SK-N-SH (cell line): ENCODE results near the gene RNF138. TPM values are rescaled to one million over a fixed set of nuclear protein-coding genes. Genes with fewer than 3 reads are reported as not detected.

Source experiments
- CTCF ChIA-PET: fragments of 300-600, 350-600 bp; formaldehyde crosslinking; extraction: SDS; loops from one replicate; lab custom pipeline; 2021; lab: Yijun Ruan, JAX
- POLR2A ChIA-PET: fragments of 350-600 bp; sonication (Branson Sonifier 250); formaldehyde crosslinking; extraction: SDS; loops from one replicate; lab custom pipeline; 2020; ENCODE audit warnings: antibody characterized with exemption, inconsistent platforms; lab: Yijun Ruan, JAX
- DNase-seq: peaks from one replicate; pipeline ENCODE4 v3.0.0; 2012
- H2AFZ ChIP-seq: fragments of 200-600 bp; sonication (generic); 2 replicates; pipeline ENCODE4 v1.8.1; 2016; ENCODE audit warnings: antibody characterized with exemption, mild to moderate bottlenecking, low read depth
- H3F3A ChIP-seq: fragments of 200-600 bp; sonication (generic); replicated peaks from 2 replicates; pipeline ENCODE3; 2016; ENCODE audit warnings: antibody characterized with exemption, mild to moderate bottlenecking; ENCODE audit not compliant: insufficient read depth
- H3K27ac ChIP-seq, 2 experiments: fragments of 200-500 bp in 1 of 2; fragments of 200-600 bp in 1 of 2; sonication (Bioruptor generic) in 1 of 2; sonication (generic), shearing (Covaris generic) in 1 of 2; 2 replicates each; pipeline versions ENCODE4 v1.5.1 to v1.6.1; 2014 to 2016; ENCODE audit warnings: low read depth in 2 of 2, inconsistent platforms in 1 of 2, low read length in 1 of 2, mild to moderate bottlenecking in 1 of 2, mixed read lengths in 1 of 2
- H3K27me3 ChIP-seq: fragments of 200-600 bp; sonication (generic), shearing (Covaris generic); 2 replicates; pipeline ENCODE4 v1.6.1; 2016; ENCODE audit warnings: mixed run types; ENCODE audit not compliant: insufficient read depth
- H3K36me3 ChIP-seq, 2 experiments: fragments of 200-500 bp in 1 of 2; fragments of 200-600 bp in 1 of 2; sonication (Bioruptor generic) in 1 of 2; sonication (generic) in 1 of 2; replicated peaks in 1 of 2; 2 replicates each; pipeline versions ENCODE3 to v1.5.1; 2014 to 2016; ENCODE audit warnings: low read length in 1 of 2, mild to moderate bottlenecking in 1 of 2; ENCODE audit not compliant: insufficient read depth in 2 of 2, control insufficient read depth in 1 of 2
- H3K4me1 ChIP-seq, 2 experiments: fragments of 200-500 bp in 1 of 2; fragments of 200-600 bp in 1 of 2; sonication (Bioruptor generic) in 1 of 2; sonication (generic), shearing (Covaris generic) in 1 of 2; 2 replicates each; pipeline versions ENCODE4 v1.5.1 to v1.6.1; 2014 to 2016; ENCODE audit warnings: low read depth in 1 of 2, low read length in 1 of 2, mixed run types in 1 of 2; ENCODE audit not compliant: insufficient read depth in 2 of 2, control insufficient read depth in 1 of 2
- H3K4me2 ChIP-seq: fragments of 200-600 bp; sonication (generic), shearing (Covaris generic); 2 replicates; pipeline ENCODE4 v1.6.1; 2017; ENCODE audit warnings: mixed run types
- H3K4me3 ChIP-seq, 2 experiments: fragments of 200-500 bp in 1 of 2; fragments of 200-600 bp in 1 of 2; sonication (Bioruptor generic) in 1 of 2; sonication (generic), shearing (Covaris generic) in 1 of 2; 2 replicates each; pipeline versions ENCODE4 v1.5.1 to v1.8.1; 2014 to 2016; ENCODE audit warnings: low read depth in 2 of 2, inconsistent platforms in 1 of 2, low read length in 1 of 2, mild to moderate bottlenecking in 1 of 2, mixed read lengths in 1 of 2, moderate library complexity in 1 of 2
- H3K79me2 ChIP-seq: fragments of 200-600 bp; sonication (generic); 2 replicates; pipeline ENCODE4 v1.8.1; 2017; ENCODE audit warnings: mild to moderate bottlenecking; ENCODE audit not compliant: insufficient read depth
- H3K9ac ChIP-seq: fragments of 200-600 bp; sonication (generic); 2 replicates; pipeline ENCODE4 v1.6.1; 2017; ENCODE audit warnings: mixed run types
- H3K9me2 ChIP-seq: fragments of 200-600 bp; sonication (generic); 2 replicates; pipeline ENCODE4 v1.6.1; 2017; ENCODE audit warnings: mixed run types
- H3K9me3 ChIP-seq: fragments of 200-600 bp; sonication (generic); 2 replicates; pipeline ENCODE4 v1.6.1; 2017; ENCODE audit warnings: mixed run types, mild to moderate bottlenecking, moderate library complexity
- H4K20me1 ChIP-seq: fragments of 200-600 bp; sonication (generic); 2 replicates; pipeline ENCODE4 v1.6.1; 2017; ENCODE audit warnings: mild to moderate bottlenecking, mixed run types; ENCODE audit not compliant: insufficient read depth
- EP300 ChIP-seq, 2 experiments: IDR thresholded peaks; 2 replicates each; pipeline versions ENCODE4 v1.4.0 to v1.6.1; 2012; ENCODE audit warnings: borderline replicate concordance in 1 of 2, low read depth in 1 of 2, low read length in 1 of 2
- JUND ChIP-seq: IDR thresholded peaks from 2 replicates; pipeline ENCODE4 v1.4.0; 2012
- MEF2A ChIP-seq: IDR thresholded peaks from 2 replicates; pipeline ENCODE4 v1.4.0; 2012; ENCODE audit warnings: low read depth, borderline replicate concordance
- RCOR1 ChIP-seq: fragments of 150-350 bp; IDR thresholded peaks from 2 replicates; pipeline ENCODE4 v1.6.1; 2017; ENCODE audit warnings: antibody characterized with exemption, low read length
- WGBS: methylation state at CpG from one replicate; pipeline ENCODE4 v1.1.6; 2017; ENCODE audit warnings: low lambda C conversion rate; 5-methylcytosine and 5-hydroxymethylcytosine counted together
- polyA plus RNA-seq, 3 experiments: library from polyadenylated mRNA; depleted of rRNA; stranded (reverse); fragments of >200 nt; gene quantifications; 2 replicates each; pipeline ENCODE4 v1.2.3, GENCODE V29; 2012
- small RNA-seq, 7 experiments: library from RNA; depleted of rRNA; stranded (forward); fragments of <200 nt; gene quantifications; one replicate each; pipeline ENCODE3, GENCODE V24; 2012

The RNF138 gene
- polyA plus RNA-seq, 1 of the 3 experiments (the other 2 are of a cell fraction), result 22.3 TPM

GRCh38 chr18:32177530-32177929 is 85.9 kb downstream of the RNF138 start:
- Histone ChIP-seq H3K4me1 (no peaks in the 10 kb centered on the region), H3K27me3 (no peaks in the 10 kb centered on the region), H4K20me1 (no peaks in the 10 kb centered on the region), H3K9me2 (no peaks in the 10 kb centered on the region), H3K36me3 (no peaks in the 10 kb centered on the region), H3K4me2 (no peak overlapping the region), H3K9me3 (no peaks in the 10 kb centered on the region), H3K79me2 (no peaks in the 10 kb centered on the region), H3F3A (no peaks in the 10 kb centered on the region), H3K4me3 (no peak overlapping the region), H2AFZ (no peak overlapping the region), H3K27ac (no peak overlapping the region), H3K9ac (no peak overlapping the region)
- ChIA-PET CTCF (no interaction called here), POLR2A (no interaction called here)
- TF ChIP-seq MEF2A (no peak), EP300 (IDR thresholded peaks at IDR 0.05; ENCODE audit: borderline replicate concordance in 1 of 2, low read depth in 1 of 2, low read length in 1 of 2) (no peak), RCOR1 (no peak), JUND (no peak)
- DNase-seq, result no peak
- 12% methylated on average over 3 of the region's 3 CpGs for WGBS

Small RNA genes lying within 50 kb of the gene (small RNA-seq; reads per million reads assigned to genes)
- 0 reads per million in 7 experiments for gene RNA5SP453

Other genes with a start within 250 kb of the RNF138 start
- 14.9 and 22.5 TPM in 2 replicates for gene TRAPPC8, start 148.7 kb upstream of the RNF138 start, polyA plus RNA-seq (2012; rRNA removed)
- gene RNF125, start 73.0 kb upstream of the RNF138 start, polyA plus RNA-seq (2012; rRNA removed), result 0.05 and 0.06 TPM in 2 replicates
- gene MEP1B, start 98.2 kb downstream of the RNF138 start, polyA plus RNA-seq (2012; rRNA removed), result not detected in 2 replicates